ENCODE results near the gene SPATA31D1. TPM values are rescaled to one million over a fixed set of nuclear protein-coding genes. Genes with fewer than 3 reads are reported as not detected.
"Not testable (repeated sequence)": the region's sequence is repeated elsewhere in the genome, so short reads cannot be mapped to it uniquely, and the experiment has no call there.

SPATA31D1 gene
- total RNA-seq: not detected

GRCh38 chr9:81988472-81988871 is at the start of gene SPATA31D1:
Gene SPATA31D1, plus strand, starts transcription at chr9:81988772. Its CDS starts 47 bp downstream, at chr9:81988819.
- in situ Hi-C loops (cut with MboI; ENCODE audit: low pct_ligation_motif_present in 1 of 4, low pct_unique_long_range_greater_than_20kb in 1 of 4, low sequenced_read_pairs in 3 of 4); H3K4me3 ChIP-seq; H3K36me3 ChIP-seq; H3K27me3 ChIP-seq; DNase-seq; H3K4me1 ChIP-seq; intact Hi-C loops (cut with DNase I; ENCODE audit: low total_unique reads); H3K27ac ChIP-seq; H3K9me3 ChIP-seq: not testable (repeated sequence)
- 100% methylated on average over 1 of the region's 1 CpG for WGBS, 2 donors (ENCODE audit: low coverage in 1 of 2)

DNA sequence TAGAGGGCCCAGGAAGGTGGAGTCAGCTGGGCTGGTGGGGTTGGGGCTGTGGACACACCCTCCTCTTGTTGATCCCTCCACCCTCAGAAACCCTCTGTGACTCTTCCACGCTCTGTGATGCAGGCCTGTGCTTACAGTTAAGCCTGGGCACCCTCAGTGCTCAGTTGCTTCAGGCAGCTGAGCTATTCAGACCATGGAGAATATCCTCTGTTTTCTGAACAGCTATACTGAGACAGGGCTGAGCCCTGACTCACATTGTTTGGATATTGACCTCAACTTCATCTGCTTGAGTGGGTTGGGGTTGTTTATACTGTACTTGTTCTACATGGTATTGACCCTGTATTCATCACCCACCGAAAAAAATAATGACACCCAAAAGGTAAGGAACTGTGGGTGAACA is 45.2 kb upstream of the SPATA31D1 start, which contains the start of gene SPATA31D3:
Gene SPATA31D3, plus strand, starts transcription at position 108 of the 400 bp plus-strand sequence. Its CDS starts 86 bp downstream, at position 194.
- H3K9me3 ChIP-seq; intact Hi-C loops (cut with DNase I; ENCODE audit: low total_unique reads): not testable (repeated sequence)
- no CpG with 5 or more reads among the region's 2 CpGs for WGBS, 2 donors (ENCODE audit: low coverage in 1 of 2)

DNA sequence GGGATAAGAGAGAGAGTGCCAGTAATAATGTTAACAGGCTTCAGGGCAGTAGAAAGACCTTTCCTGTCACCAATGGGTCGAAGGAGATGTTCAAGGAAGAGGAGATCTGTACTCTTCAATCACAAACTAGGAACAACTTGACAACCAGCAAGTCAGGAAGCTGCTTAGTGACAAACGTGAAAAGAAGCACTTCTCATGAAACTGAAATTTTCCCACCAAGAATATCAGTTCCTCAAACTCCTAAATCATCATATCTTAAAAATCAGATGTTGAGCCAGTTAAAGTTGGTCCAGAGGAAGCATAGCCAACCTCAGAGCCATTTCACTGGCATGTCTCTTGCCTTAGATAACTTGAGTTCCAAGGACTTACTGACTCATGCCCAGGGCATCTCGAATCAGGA is 39.9 kb upstream of the SPATA31D1 start:
- H3K27me3 ChIP-seq; H3K9me3 ChIP-seq; H3K36me3 ChIP-seq; in situ Hi-C loops (cut with MboI; ENCODE audit: low pct_ligation_motif_present in 1 of 4, low pct_unique_long_range_greater_than_20kb in 1 of 4, low sequenced_read_pairs in 3 of 4); H3K4me1 ChIP-seq; DNase-seq; intact Hi-C loops (cut with DNase I; ENCODE audit: low total_unique reads); H3K4me3 ChIP-seq; H3K27ac ChIP-seq: not testable (repeated sequence)
- WGBS, 2 donors (ENCODE audit: low coverage in 1 of 2): no CpG with 5 or more reads among the region's 3 CpGs

More for the DNA sequence above, 45.2 kb upstream of the SPATA31D1 start, which contains the start of gene SPATA31D3:
- H3K36me3 ChIP-seq; H3K4me1 ChIP-seq; DNase-seq; in situ Hi-C loops (cut with MboI; ENCODE audit: low pct_ligation_motif_present in 1 of 4, low pct_unique_long_range_greater_than_20kb in 1 of 4, low sequenced_read_pairs in 3 of 4); H3K4me3 ChIP-seq; H3K27ac ChIP-seq; H3K27me3 ChIP-seq: not testable (repeated sequence)

DNA sequence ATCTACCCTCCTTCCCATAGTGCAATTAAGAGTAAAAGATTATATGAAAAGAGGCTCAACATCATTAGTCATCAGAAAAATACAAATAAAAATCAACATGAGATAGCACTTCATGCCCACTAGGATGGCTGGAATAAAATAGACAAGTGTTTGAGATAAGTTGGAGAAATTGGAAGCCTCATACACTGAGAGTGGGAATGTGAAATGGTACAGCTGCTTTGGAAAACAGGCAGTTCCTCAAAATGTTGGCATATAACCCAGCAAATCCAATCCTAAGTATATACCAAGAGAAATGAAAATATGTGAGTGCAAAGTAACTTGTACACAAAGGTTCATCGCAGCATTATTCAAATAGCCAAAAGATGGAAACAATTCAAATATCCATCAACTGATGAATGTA is 35.5 kb upstream of the SPATA31D1 start:
- H3K36me3 ChIP-seq: no peaks in the 10 kb centered on the region
- H3K4me1 ChIP-seq: no peaks in the 10 kb centered on the region
- DNase-seq: no peak
- H3K4me3 ChIP-seq: no peak overlapping the region
- intact Hi-C loops (cut with DNase I; ENCODE audit: low total_unique reads): no loop called here
- no peaks in the 10 kb centered on the region for H3K27me3 ChIP-seq
- 80 to 97% methylated on average over 1 of the region's 1 CpG for WGBS, 2 donors (ENCODE audit: low coverage in 1 of 2)
- TF ChIP-seq CTCF (IDR thresholded peaks at IDR 0.05): no peak
- TF ChIP-seq POLR2AphosphoS5 (IDR thresholded peaks at IDR 0.05): no peak
- TF ChIP-seq EP300 (IDR thresholded peaks at IDR 0.05; ENCODE audit: low read depth): no peak
- no peak for TF ChIP-seq POLR2A (IDR thresholded peaks at IDR 0.05)
- no peak overlapping the region for H3K27ac ChIP-seq
- in situ Hi-C loops (cut with MboI; ENCODE audit: low pct_ligation_motif_present in 1 of 4, low pct_unique_long_range_greater_than_20kb in 1 of 4, low sequenced_read_pairs in 3 of 4): no loop called here
- peaks cover 8 to 16% of the 10 kb centered on the region in 2 donors for H3K9me3 ChIP-seq

- H3K36me3 ChIP-seq: no peaks in the 10 kb centered on the region
- H3K27me3 ChIP-seq: no peaks in the 10 kb centered on the region
- H3K27ac ChIP-seq: no peak overlapping the region
- no peak for TF ChIP-seq EP300 (IDR thresholded peaks at IDR 0.05; ENCODE audit: low read depth)
- in situ Hi-C loops (cut with MboI; ENCODE audit: low pct_ligation_motif_present in 1 of 4, low pct_unique_long_range_greater_than_20kb in 1 of 4, low sequenced_read_pairs in 3 of 4) (no loop called here), intact Hi-C loops (cut with DNase I; ENCODE audit: low total_unique reads) (no loop called here)
- peaks cover 8 to 16% of the 10 kb centered on the region in 2 donors for H3K9me3 ChIP-seq
- no peak overlapping the region for H3K4me3 ChIP-seq
- no peak for DNase-seq
- H3K4me1 ChIP-seq: no peaks in the 10 kb centered on the region
These were observed 32.9 kb upstream of the SPATA31D1 start for GRCh38 chr9:81955625-81956024.

DNA sequence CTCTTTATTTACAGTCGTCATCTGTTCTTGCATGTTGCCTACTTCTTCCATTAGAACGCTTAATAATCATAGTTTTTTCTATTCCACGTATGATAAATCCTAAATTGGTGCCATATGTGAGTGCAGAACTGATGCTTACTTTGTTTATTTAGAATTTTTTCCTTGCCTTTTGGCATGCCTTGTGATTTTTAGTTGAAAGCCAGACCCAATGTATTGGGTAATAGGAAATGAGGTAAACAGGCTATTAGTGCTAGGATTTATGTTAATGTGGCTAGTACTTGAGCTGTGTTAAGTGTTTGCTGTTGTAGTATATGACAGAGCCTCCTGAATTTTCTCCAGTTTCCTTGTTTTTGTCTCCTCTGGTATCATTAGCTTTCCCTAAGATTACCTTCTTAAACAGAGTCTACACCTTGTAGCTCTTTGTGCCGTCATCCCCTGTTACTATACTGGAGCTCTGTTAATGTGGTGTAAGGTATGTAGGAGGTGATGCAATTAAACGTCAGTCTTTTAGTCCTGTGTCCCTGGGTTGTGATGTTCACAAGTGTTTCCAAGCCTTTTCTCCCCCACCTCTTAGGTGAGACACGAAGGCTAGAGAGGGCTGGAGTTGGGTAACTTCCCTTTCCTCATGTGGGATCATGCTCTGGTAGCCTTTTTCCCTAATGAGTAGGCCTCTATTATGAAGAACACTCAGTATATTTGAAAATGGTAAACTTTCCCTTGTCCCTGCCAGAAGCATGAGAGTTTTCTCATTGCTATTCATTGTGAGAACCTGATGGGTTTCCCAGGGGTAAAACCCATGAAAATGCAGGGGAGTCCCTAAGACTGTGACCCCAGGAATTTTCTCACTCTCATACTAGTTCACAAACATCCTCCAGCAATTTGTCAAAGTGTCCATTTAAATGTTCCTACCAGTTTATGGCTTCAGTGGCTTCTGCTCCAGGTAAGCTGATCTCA is 24.1 kb upstream of the SPATA31D1 start:
- in situ Hi-C loops (cut with MboI; ENCODE audit: low pct_ligation_motif_present in 1 of 4, low pct_unique_long_range_greater_than_20kb in 1 of 4, low sequenced_read_pairs in 3 of 4) (no loop called here), intact Hi-C loops (cut with DNase I; ENCODE audit: low total_unique reads) (no loop called here)
- TF ChIP-seq POLR2AphosphoS5 (IDR thresholded peaks at IDR 0.05): no peak
- TF ChIP-seq CTCF (IDR thresholded peaks at IDR 0.05): no peak
- TF ChIP-seq EP300 (IDR thresholded peaks at IDR 0.05; ENCODE audit: low read depth): no peak
- no peak for TF ChIP-seq POLR2A (IDR thresholded peaks at IDR 0.05)
- Histone ChIP-seq H3K9me3 (no peaks in the 10 kb centered on the region), H3K36me3 (no peaks in the 10 kb centered on the region), H3K4me1 (no peaks in the 10 kb centered on the region), H3K4me3 (no peak overlapping the region), H3K27ac (no peak overlapping the region), H3K27me3 (no peaks in the 10 kb centered on the region)
- 76 to 85% methylated on average over 5 to 6 of the region's 6 CpGs for WGBS, 2 donors (ENCODE audit: low coverage in 1 of 2)
- no peak for DNase-seq
